RWPE1 (cell line): Measurements from ENCODE around the gene DUOX2.
A peak's percentile ranks its signal among the peaks of the same experiment; 100 is the strongest.

Experiments used
- CTCF ChIA-PET: fragments of 350-600 bp; sonication (Branson Sonifier 250); formaldehyde crosslinking; extraction: SDS; loops from one replicate; lab custom pipeline; 2021; lab: Yijun Ruan, JAX
- POLR2A ChIA-PET: fragments of 400-600 bp; formaldehyde crosslinking; extraction: SDS; loops from one replicate; lab custom pipeline; 2020; ENCODE audit warnings: antibody characterized with exemption; ENCODE audit not compliant: low non-redundant PET; lab: Yijun Ruan, JAX
- DNase-seq: peaks from one replicate; pipeline ENCODE4 v3.0.0; 2012; ENCODE audit warnings: low spot score
- H3K27ac ChIP-seq: fragments of 450-650 bp; 2 replicates; pipeline ENCODE4 v1.5.1; 2017
- TF ChIP-seq, protein P1 (sequence below): fragments of 450-650 bp; conservative IDR thresholded peaks from 2 replicates; pipeline ENCODE4 v1.5.1; 2017; ENCODE audit warnings: low read depth, mild to moderate bottlenecking

The DUOX2 gene

GRCh38 chr15:45147606-45148005 is 33.6 kb upstream of the DUOX2 start:
- peak overlapping the region; percentile 60 for H3K27ac ChIP-seq
- POLR2A ChIA-PET: no interaction called here
- DNase-seq: no peak
- CTCF ChIA-PET: interaction anchor here (1.0 to 2.5 kb wide), 3 partner anchors 15 to 29 kb away, joined by 7 to 9 read pairs (median 8); no protein-coding TSS in a partner anchor
- TF ChIP-seq, protein P1, sequence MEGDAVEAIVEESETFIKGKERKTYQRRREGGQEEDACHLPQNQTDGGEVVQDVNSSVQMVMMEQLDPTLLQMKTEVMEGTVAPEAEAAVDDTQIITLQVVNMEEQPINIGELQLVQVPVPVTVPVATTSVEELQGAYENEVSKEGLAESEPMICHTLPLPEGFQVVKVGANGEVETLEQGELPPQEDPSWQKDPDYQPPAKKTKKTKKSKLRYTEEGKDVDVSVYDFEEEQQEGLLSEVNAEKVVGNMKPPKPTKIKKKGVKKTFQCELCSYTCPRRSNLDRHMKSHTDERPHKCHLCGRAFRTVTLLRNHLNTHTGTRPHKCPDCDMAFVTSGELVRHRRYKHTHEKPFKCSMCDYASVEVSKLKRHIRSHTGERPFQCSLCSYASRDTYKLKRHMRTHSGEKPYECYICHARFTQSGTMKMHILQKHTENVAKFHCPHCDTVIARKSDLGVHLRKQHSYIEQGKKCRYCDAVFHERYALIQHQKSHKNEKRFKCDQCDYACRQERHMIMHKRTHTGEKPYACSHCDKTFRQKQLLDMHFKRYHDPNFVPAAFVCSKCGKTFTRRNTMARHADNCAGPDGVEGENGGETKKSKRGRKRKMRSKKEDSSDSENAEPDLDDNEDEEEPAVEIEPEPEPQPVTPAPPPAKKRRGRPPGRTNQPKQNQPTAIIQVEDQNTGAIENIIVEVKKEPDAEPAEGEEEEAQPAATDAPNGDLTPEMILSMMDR: no peak

DNA sequence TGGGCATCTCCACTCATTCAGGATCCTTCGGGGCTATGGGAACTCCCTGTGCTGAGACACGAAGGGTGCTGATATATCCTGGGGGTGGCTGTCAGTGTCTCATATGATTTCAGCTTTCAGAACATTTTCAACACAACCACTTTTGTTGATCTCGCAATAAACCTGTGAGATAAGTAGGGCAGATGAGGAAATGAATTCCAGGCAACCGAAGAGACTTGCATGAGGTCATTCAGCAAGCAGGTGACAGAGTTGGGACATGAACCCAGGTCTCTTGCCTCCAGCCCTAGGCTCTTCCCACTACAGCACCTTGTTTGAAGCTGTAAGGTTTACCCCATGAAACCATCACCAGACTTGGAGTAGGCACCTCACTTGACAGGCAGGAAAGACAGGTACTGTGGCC is 32.4 kb upstream of the DUOX2 start:
- POLR2A ChIA-PET: no interaction called here
- CTCF ChIA-PET: interaction anchor here (2.0 to 2.5 kb wide), 2 partner anchors 16 to 28 kb away, joined by 8 to 9 read pairs; no protein-coding TSS in a partner anchor
- H3K27ac ChIP-seq: no peak overlapping the region
- TF ChIP-seq, protein P1: no peak
- no peak for DNase-seq

DNA sequence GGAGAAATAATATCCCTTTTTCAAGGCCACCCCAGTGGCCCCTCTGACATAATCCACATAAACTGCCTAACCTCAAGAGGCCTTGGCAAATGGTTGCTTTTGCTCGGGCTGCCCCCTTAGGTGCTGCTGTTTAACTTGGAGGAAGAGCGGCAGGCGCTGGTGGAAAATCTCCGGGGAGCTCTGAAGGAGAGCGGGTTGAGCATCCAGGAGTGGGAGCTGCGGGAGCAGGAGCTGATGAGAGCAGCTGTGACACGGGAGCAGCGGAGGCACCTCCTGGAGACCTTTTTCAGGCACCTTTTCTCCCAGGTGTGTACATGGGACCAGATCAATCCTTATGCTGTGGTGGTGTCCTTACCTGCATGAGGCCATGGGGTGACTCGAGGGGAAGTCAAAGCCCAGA is 30.8 kb upstream of the DUOX2 start:
- no peak for DNase-seq
- POLR2A ChIA-PET: no interaction called here
- H3K27ac ChIP-seq: no peak overlapping the region
- TF ChIP-seq, protein P1: no peak
- CTCF ChIA-PET: interaction anchor here (0.6 kb wide), 1 partner anchor 12 kb away, joined by 4 read pairs; no protein-coding TSS in a partner anchor

GRCh38 chr15:45143946-45144345 is 30.0 kb upstream of the DUOX2 start:
- TF ChIP-seq, protein P1: no peak
- ChIA-PET CTCF (interaction anchor here (0.5 kb wide), 1 partner anchor 31 kb away, joined by 3 read pairs; no protein-coding TSS in a partner anchor), POLR2A (no interaction called here)
- H3K27ac ChIP-seq: no peak overlapping the region
- DNase-seq: no peak

DNA sequence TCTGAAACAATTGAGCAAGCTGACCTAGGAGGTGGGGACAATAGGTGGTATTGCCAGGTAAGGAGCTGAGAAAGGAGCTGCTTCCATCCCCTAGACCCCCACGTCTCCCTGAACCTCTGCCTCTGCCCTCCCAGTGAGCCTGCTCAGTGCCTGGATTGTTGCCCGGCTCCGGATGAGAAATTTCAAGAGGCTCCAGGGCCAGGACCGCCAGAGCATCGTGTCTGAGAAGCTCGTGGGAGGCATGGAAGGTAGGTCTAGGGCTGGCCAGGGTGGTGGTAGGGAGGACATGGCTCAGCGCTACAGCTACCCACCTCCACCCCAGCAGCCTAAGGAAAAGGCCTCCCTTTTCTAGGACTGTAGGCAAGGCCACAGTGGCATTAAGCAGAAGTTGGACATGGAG is 29.1 kb upstream of the DUOX2 start:
- H3K27ac ChIP-seq: no peak overlapping the region
- TF ChIP-seq, protein P1: no peak
- DNase-seq: no peak
- POLR2A ChIA-PET: no interaction called here
- CTCF ChIA-PET: no interaction called here

DNA sequence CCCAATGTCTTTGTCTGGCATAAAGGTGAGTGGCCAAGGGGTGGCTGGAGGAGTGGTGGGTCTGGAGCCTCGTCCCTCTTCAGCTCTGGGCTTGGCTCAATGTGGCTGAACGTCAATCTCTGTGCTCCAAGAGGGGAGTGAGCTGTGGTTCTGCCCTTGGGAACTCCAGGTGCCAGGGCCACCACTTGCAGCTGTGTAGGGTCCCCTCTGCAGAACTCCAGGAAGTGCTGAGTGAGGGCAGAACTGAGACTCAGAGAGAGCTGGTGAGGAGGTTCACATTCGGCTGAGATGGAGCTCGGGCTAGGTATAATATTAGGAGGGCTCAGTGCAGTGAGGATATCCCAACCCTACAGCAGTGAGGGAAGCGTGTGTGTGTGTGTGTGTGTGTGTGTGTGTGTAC is 27.4 kb upstream of the DUOX2 start:
- CTCF ChIA-PET: interaction anchor here (0.9 kb wide), 1 partner anchor 14 kb away, joined by 3 read pairs; no protein-coding TSS in a partner anchor
- H3K27ac ChIP-seq: no peak overlapping the region
- POLR2A ChIA-PET: no interaction called here

More for the DNA sequence above, 27.4 kb upstream of the DUOX2 start:
- TF ChIP-seq, protein P1: no peak
- DNase-seq: no peak
